PFSK-1 (cell line): ENCODE results near the gene SACS.

Experiments used
- POLR2AphosphoS5 ChIP-seq: IDR thresholded peaks from 2 replicates; pipeline ENCODE4 v1.6.1; 2012; ENCODE audit warnings: low read depth, mild to moderate bottlenecking, control low read depth, low read length, moderate library complexity
- SIN3A ChIP-seq: IDR thresholded peaks from 2 replicates; pipeline ENCODE4 v1.6.1; 2012; ENCODE audit warnings: mild to moderate bottlenecking, low read length, moderate library complexity, borderline replicate concordance; ENCODE audit not compliant: insufficient read depth
- TAF1 ChIP-seq: IDR thresholded peaks from 2 replicates; pipeline ENCODE4 v1.6.1; 2012; ENCODE audit warnings: low read length, control low read depth, borderline replicate concordance; ENCODE audit not compliant: insufficient read depth

DNA sequence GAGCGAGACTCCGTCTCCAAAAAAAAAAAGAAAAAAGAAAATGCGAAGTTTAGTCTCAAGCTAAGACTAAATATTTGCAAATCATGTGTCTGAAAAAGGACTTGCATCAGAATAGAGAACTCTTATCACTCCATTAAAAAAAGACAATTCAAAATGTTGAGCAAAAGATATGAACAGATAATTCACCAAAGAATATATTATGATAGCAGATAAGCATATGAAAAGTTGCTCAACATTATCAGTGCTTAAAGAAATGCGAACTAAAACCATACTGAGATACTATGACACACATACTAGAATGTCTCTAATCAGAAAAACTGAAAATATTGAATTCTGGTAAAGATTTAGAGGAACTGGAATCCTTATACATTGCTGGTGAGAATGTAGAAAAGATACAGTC, 38.7 kb upstream of the SACS start:
- TF ChIP-seq TAF1: no peak
- no peak for TF ChIP-seq POLR2AphosphoS5
- no peak for TF ChIP-seq SIN3A
